HepG2 (cell line): ENCODE data around the gene GLTPD2. TPM values are rescaled to one million over a fixed set of nuclear protein-coding genes. Genes with fewer than 3 reads are reported as not detected.

Experiments
- CREM ChIP-seq, 2 experiments: sonication (generic) in 1 of 2; formaldehyde crosslinking in 1 of 2; IDR thresholded peaks; 2 replicates each; pipeline versions ENCODE4 v1.4.0 to v1.6.1; 2016 to 2020; ENCODE audit warnings: antibody characterized with exemption in 1 of 2, mild to moderate bottlenecking in 1 of 2, missing genetic modification reagents in 1 of 2
- ERF ChIP-seq: IDR thresholded peaks from 2 replicates; pipeline ENCODE4 v1.6.1; 2018; ENCODE audit warnings: missing biosample characterization, missing genetic modification reagents
- FOXC1 ChIP-seq: sonication (generic); formaldehyde crosslinking; IDR thresholded peaks from 2 replicates; pipeline ENCODE4 v1.8.0; 2022; ENCODE audit warnings: mild to moderate bottlenecking, missing genetic modification reagents, borderline replicate concordance
- FOXP1 ChIP-seq, 2 experiments: fragments of 450-650 bp in 1 of 2; IDR thresholded peaks; 2 replicates each; pipeline ENCODE4 v1.6.1; 2017 to 2018; ENCODE audit warnings: antibody characterized with exemption in 1 of 2
- IRX3 ChIP-seq: sonication (generic); formaldehyde crosslinking; IDR thresholded peaks from 2 replicates; pipeline ENCODE4 v1.8.1; 2023; ENCODE audit warnings: mild to moderate bottlenecking, low read depth, missing genetic modification reagents, borderline replicate concordance
- ISX ChIP-seq: sonication (generic); formaldehyde crosslinking; conservative IDR thresholded peaks from 2 replicates; pipeline ENCODE4 v1.5.0; 2020; ENCODE audit warnings: missing genetic modification reagents
- JUND ChIP-seq: sonication (generic); formaldehyde crosslinking; IDR thresholded peaks from 2 replicates; pipeline ENCODE4 v1.8.0; 2022; ENCODE audit warnings: mild to moderate bottlenecking, missing genetic modification reagents
- LCORL ChIP-seq, 2 experiments: fragments of 450-650 bp in 1 of 2; sonication (generic) in 1 of 2; formaldehyde crosslinking in 1 of 2; IDR thresholded peaks; 2 replicates each; pipeline versions ENCODE4 v1.5.0 to v1.6.1; 2017 to 2020; ENCODE audit warnings: antibody characterized with exemption in 1 of 2, missing genetic modification reagents in 1 of 2
- MAFK ChIP-seq, 2 experiments: IDR thresholded peaks in 1 of 2; conservative IDR thresholded peaks in 1 of 2; 2 replicates each; pipeline ENCODE4 v1.6.1; 2011; ENCODE audit warnings: improper control_type of control experiment in 2 of 2, low read length in 2 of 2
- MAX ChIP-seq: IDR thresholded peaks from 2 replicates; pipeline ENCODE4 v1.6.1; 2012; ENCODE audit warnings: inconsistent platforms
- PBX3 ChIP-seq: sonication (generic); formaldehyde crosslinking; IDR thresholded peaks from 2 replicates; pipeline ENCODE4 v1.8.1; 2023; ENCODE audit warnings: missing genetic modification reagents, inconsistent platforms, borderline replicate concordance
- SMARCC2 ChIP-seq: fragments of 450-650 bp; IDR thresholded peaks from 2 replicates; pipeline ENCODE4 v1.6.1; 2017; ENCODE audit warnings: antibody characterized with exemption, mild to moderate bottlenecking
- THAP11 ChIP-seq: IDR thresholded peaks from 2 replicates; pipeline ENCODE4 v1.6.1; 2016; ENCODE audit warnings: missing biosample characterization, missing genetic modification reagents
- XBP1 ChIP-seq: sonication (generic); formaldehyde crosslinking; IDR thresholded peaks from 2 replicates; pipeline ENCODE4 v1.5.0; 2020; ENCODE audit warnings: missing genetic modification reagents
- YEATS2 ChIP-seq: sonication (generic); formaldehyde crosslinking; IDR thresholded peaks from 2 replicates; pipeline ENCODE4 v1.4.0; 2020; ENCODE audit warnings: missing genetic modification reagents, borderline replicate concordance
- ZFP1 ChIP-seq: IDR thresholded peaks from 2 replicates; pipeline ENCODE4 v1.6.1; 2016
- ZFP91 ChIP-seq: sonication (generic); formaldehyde crosslinking; IDR thresholded peaks from 2 replicates; pipeline ENCODE4 v1.9.0; 2022; ENCODE audit warnings: missing genetic modification reagents, mild to moderate bottlenecking, borderline replicate concordance
- ZMAT5 ChIP-seq: sonication (generic); formaldehyde crosslinking; IDR thresholded peaks from 2 replicates; pipeline ENCODE4 v1.5.0; 2020; ENCODE audit warnings: mild to moderate bottlenecking, low read depth, missing genetic modification reagents, borderline replicate concordance
- ZNF18 ChIP-seq: sonication (generic); formaldehyde crosslinking; IDR thresholded peaks from 2 replicates; pipeline ENCODE4 v1.8.0; 2022; ENCODE audit warnings: mild to moderate bottlenecking, missing genetic modification reagents; ENCODE audit not compliant: insufficient replicate concordance
- ZNF513 ChIP-seq: sonication (generic); formaldehyde crosslinking; conservative IDR thresholded peaks from 2 replicates; pipeline ENCODE4 v1.5.0; 2020; ENCODE audit warnings: missing genetic modification reagents
- ZNF572 ChIP-seq: sonication (generic); formaldehyde crosslinking; IDR thresholded peaks from 2 replicates; pipeline ENCODE4 v1.5.1; 2020; ENCODE audit warnings: mild to moderate bottlenecking, missing genetic modification reagents
- ZNF577 ChIP-seq: sonication (generic); formaldehyde crosslinking; IDR thresholded peaks from 2 replicates; pipeline ENCODE4 v1.4.0; 2020; ENCODE audit warnings: mild to moderate bottlenecking, low read depth, missing genetic modification reagents, borderline replicate concordance
- ZNF766 ChIP-seq: sonication (generic); formaldehyde crosslinking; IDR thresholded peaks from 2 replicates; pipeline ENCODE4 v1.5.0; 2020; ENCODE audit warnings: missing genetic modification reagents, borderline replicate concordance
- ZNF850 ChIP-seq: sonication (generic); formaldehyde crosslinking; conservative IDR thresholded peaks from 2 replicates; pipeline ENCODE4 v1.9.0; 2021; ENCODE audit warnings: mild to moderate bottlenecking, missing genetic modification reagents
- polyA plus RNA-seq, 8 experiments: library from polyadenylated mRNA; depleted of rRNA in 3 of 8; stranded (reverse) in 7 of 8; unstranded in 1 of 8; fragments of >200 nt; fragmentation: Illumina TruSeq in 4 of 8; extraction: Trizol in 4 of 8; gene quantifications; 2 replicates each; pipeline versions ENCODE4 v1.2.1 to v1.2.3, GENCODE V29; 2011 to 2016; ENCODE audit warnings: low read depth in 4 of 8, missing spikeins in 1 of 8, mixed read lengths in 1 of 8; ENCODE audit not compliant: insufficient read depth in 1 of 8
- total RNA-seq, 5 experiments: library from RNA; depleted of rRNA; stranded (reverse); fragments of >200 nt; fragmentation: Illumina TruSeq; extraction: Trizol; gene quantifications; 2 replicates each; pipeline ENCODE4 v1.2.3, GENCODE V29; 2016; ENCODE audit warnings: low read depth in 1 of 5

Gene GLTPD2
- total and polyA plus RNA-seq, 2 of the 13 experiments (the other 11 are each of a cell fraction or from before 2014, with no cell fraction given), result 7.5 to 12.9 TPM

- TF ChIP-seq ZNF513 (CRISPR knock-in tag) (no peak), ZNF766 (CRISPR knock-in tag) (0 out of 2 replicates have a peak, but pooled peaks have one; percentile 59), THAP11 (peak; percentile 72; the same call in 1 of the 2 replicates), LCORL (IDR thresholded peaks at IDR 0.05) (no peak; the same call in 1 of the 2 replicates), LCORL (CRISPR knock-in tag; IDR thresholded peaks at IDR 0.05) (peak; percentile 93), ISX (CRISPR knock-in tag) (no peak), ZFP91 (CRISPR knock-in tag) (no peak; the same call in 1 of the 2 replicates), ZFP1 (CRISPR knock-in tag) (peak; percentile 72; the same call in 1 of the 2 replicates), IRX3 (CRISPR knock-in tag) (no peak), CREM (IDR thresholded peaks at IDR 0.05) (peak; percentile 96), CREM (CRISPR knock-in tag; IDR thresholded peaks at IDR 0.05) (no peak), YEATS2 (CRISPR knock-in tag) (peak; percentile 61; the same call in 1 of the 2 replicates), ZMAT5 (no peak), ZNF572 (no peak), ZNF850 (CRISPR knock-in tag) (no peak), JUND (CRISPR knock-in tag) (peak; percentile 88), MAFK (conservative IDR thresholded peaks at IDR 0.05 in 1 of 2, IDR thresholded peaks at IDR 0.05 in 1 of 2; ENCODE audit: low read length in 2 of 2) (no peak), PBX3 (CRISPR knock-in tag) (no peak), FOXP1 (IDR thresholded peaks at IDR 0.05) (peak; percentile 90), FOXP1 (CRISPR knock-in tag; IDR thresholded peaks at IDR 0.05) (peak; percentile 95), MAX (peak; percentile 56), FOXC1 (CRISPR knock-in tag) (no peak), SMARCC2 (0 out of 2 replicates have a peak, but pooled peaks have one; percentile 22), ERF (CRISPR knock-in tag) (peak; percentile 79), XBP1 (CRISPR knock-in tag) (no peak; the same call in 1 of the 2 replicates), ZNF18 (CRISPR knock-in tag) (no peak), ZNF577 (CRISPR knock-in tag) (no peak)
These were observed 29.0 kb upstream of the GLTPD2 start (continued) for GRCh38 chr17:4759776-4760236.
